A549 (cell line): Measurements from ENCODE around the gene PAM16.

Experiments used
- EP300 ChIP-seq, 2 experiments: fragments of >200 bp; sonication (Bioruptor Twin); formaldehyde crosslinking; IDR thresholded peaks; 2 replicates in 1 of 2; 3 replicates in 1 of 2; pipeline ENCODE4 v1.6.1; 2016 to 2017
- HDAC2 ChIP-seq: fragments of 200-600 bp; sonication (generic); IDR thresholded peaks from 2 replicates; pipeline ENCODE4 v1.6.1; 2016
- POLR2A ChIP-seq: IDR thresholded peaks from 2 replicates; pipeline ENCODE4 v1.6.1; 2012; ENCODE audit warnings: mild to moderate bottlenecking, low read length
- RAD21 ChIP-seq, 2 experiments: fragments of >200 bp in 1 of 2; sonication (Bioruptor Twin) in 1 of 2; formaldehyde crosslinking in 1 of 2; IDR thresholded peaks in 1 of 2; conservative IDR thresholded peaks in 1 of 2; 2 replicates in 1 of 2; 3 replicates in 1 of 2; pipeline ENCODE4 v1.6.1; 2012 to 2018; ENCODE audit warnings: inconsistent platforms in 1 of 2
- TF ChIP-seq, protein P1 (sequence below): fragments of >200 bp; sonication (Bioruptor Twin); formaldehyde crosslinking; IDR thresholded peaks from 3 replicates; pipeline ENCODE4 v1.5.1; 2016
- TF ChIP-seq, protein P2 (sequence below): fragments of 200-600 bp; sonication (generic); IDR thresholded peaks from 2 replicates; pipeline ENCODE4 v1.6.1; 2016; ENCODE audit warnings: antibody characterized with exemption, mild to moderate bottlenecking, moderate library complexity
- TF ChIP-seq, protein P3 (sequence below): IDR thresholded peaks from 2 replicates; pipeline ENCODE4 v1.6.1; 2012; ENCODE audit warnings: low read depth, borderline replicate concordance
- TF ChIP-seq, protein P4 (sequence below): IDR thresholded peaks from 2 replicates; pipeline ENCODE4 v1.6.1; 2012

DNA sequence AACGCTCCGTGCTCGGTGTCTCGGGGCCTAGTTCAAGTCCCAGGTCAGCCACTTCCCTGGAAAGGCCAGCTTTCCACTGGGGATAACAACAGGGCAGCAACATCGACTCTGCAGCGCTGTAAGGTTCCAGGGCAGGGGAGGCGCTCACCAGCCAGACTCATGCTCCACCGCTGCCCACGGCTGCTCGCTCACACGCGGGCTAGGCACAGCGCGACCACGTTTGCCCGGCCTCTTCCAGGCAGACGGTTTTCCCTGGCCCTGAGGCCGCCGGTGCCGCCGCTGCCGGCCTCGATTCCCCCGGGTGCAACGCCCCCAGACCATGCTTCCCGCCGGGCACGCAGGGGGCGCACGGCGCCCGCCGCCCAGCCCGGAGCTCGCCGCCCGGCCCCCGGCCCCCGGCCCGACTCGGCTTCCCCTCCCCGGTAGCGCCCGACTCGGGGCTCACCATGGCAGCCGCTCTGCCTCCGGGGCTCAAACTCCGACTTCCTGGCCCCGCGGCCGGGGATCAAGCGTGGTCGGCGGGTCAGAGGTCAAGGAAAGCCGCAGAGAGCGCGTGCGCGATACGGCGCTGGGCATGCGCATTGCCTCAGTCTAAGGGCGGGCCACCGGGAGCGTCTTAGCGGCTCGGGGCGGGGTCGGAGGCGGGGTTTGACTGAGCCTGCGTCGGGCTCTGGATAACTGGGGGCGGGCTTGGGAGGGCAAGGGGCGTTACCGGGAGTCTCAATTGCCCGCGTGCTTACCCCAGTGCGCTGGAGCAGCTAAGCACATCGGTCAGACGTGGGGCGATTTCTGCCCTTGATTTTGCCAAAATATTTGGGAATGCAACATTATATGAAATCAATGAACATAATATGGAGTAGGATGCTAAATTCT lies at the start of gene PAM16:
- TF ChIP-seq, protein P1, sequence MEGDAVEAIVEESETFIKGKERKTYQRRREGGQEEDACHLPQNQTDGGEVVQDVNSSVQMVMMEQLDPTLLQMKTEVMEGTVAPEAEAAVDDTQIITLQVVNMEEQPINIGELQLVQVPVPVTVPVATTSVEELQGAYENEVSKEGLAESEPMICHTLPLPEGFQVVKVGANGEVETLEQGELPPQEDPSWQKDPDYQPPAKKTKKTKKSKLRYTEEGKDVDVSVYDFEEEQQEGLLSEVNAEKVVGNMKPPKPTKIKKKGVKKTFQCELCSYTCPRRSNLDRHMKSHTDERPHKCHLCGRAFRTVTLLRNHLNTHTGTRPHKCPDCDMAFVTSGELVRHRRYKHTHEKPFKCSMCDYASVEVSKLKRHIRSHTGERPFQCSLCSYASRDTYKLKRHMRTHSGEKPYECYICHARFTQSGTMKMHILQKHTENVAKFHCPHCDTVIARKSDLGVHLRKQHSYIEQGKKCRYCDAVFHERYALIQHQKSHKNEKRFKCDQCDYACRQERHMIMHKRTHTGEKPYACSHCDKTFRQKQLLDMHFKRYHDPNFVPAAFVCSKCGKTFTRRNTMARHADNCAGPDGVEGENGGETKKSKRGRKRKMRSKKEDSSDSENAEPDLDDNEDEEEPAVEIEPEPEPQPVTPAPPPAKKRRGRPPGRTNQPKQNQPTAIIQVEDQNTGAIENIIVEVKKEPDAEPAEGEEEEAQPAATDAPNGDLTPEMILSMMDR, result peak; percentile 28; the same call in 2 of the 3 replicates
- TF ChIP-seq POLR2A, result peak; percentile 55
- TF ChIP-seq, protein P2, sequence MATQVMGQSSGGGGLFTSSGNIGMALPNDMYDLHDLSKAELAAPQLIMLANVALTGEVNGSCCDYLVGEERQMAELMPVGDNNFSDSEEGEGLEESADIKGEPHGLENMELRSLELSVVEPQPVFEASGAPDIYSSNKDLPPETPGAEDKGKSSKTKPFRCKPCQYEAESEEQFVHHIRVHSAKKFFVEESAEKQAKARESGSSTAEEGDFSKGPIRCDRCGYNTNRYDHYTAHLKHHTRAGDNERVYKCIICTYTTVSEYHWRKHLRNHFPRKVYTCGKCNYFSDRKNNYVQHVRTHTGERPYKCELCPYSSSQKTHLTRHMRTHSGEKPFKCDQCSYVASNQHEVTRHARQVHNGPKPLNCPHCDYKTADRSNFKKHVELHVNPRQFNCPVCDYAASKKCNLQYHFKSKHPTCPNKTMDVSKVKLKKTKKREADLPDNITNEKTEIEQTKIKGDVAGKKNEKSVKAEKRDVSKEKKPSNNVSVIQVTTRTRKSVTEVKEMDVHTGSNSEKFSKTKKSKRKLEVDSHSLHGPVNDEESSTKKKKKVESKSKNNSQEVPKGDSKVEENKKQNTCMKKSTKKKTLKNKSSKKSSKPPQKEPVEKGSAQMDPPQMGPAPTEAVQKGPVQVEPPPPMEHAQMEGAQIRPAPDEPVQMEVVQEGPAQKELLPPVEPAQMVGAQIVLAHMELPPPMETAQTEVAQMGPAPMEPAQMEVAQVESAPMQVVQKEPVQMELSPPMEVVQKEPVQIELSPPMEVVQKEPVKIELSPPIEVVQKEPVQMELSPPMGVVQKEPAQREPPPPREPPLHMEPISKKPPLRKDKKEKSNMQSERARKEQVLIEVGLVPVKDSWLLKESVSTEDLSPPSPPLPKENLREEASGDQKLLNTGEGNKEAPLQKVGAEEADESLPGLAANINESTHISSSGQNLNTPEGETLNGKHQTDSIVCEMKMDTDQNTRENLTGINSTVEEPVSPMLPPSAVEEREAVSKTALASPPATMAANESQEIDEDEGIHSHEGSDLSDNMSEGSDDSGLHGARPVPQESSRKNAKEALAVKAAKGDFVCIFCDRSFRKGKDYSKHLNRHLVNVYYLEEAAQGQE, result no peak
- no peak for TF ChIP-seq RAD21 (conservative IDR thresholded peaks at IDR 0.05 in 1 of 2, IDR thresholded peaks at IDR 0.05 in 1 of 2)
- TF ChIP-seq EP300 (IDR thresholded peaks at IDR 0.05), result no peak
- no peak for TF ChIP-seq HDAC2
- TF ChIP-seq, protein P3, sequence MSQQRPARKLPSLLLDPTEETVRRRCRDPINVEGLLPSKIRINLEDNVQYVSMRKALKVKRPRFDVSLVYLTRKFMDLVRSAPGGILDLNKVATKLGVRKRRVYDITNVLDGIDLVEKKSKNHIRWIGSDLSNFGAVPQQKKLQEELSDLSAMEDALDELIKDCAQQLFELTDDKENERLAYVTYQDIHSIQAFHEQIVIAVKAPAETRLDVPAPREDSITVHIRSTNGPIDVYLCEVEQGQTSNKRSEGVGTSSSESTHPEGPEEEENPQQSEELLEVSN, result peak; percentile 33; the same call in 1 of the 2 replicates
- TF ChIP-seq, protein P4, sequence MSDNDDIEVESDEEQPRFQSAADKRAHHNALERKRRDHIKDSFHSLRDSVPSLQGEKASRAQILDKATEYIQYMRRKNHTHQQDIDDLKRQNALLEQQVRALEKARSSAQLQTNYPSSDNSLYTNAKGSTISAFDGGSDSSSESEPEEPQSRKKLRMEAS, result peak; percentile 77
